GM21390 (cell line): ENCODE results near the gene DOCK7.
A peak's percentile ranks its signal among the peaks of the same experiment; 100 is the strongest.
"Not testable (repeated sequence)": the region's sequence is repeated elsewhere in the genome, so short reads cannot be mapped to it uniquely, and the experiment has no call there.

ENCODE experiments used
- ATAC-seq: cut with Tn5 transposase; IDR thresholded peaks from one replicate; pipeline ENCODE4 v1.9.1; 2021; ENCODE audit not compliant: unreplicated experiment

DOCK7 gene

DNA sequence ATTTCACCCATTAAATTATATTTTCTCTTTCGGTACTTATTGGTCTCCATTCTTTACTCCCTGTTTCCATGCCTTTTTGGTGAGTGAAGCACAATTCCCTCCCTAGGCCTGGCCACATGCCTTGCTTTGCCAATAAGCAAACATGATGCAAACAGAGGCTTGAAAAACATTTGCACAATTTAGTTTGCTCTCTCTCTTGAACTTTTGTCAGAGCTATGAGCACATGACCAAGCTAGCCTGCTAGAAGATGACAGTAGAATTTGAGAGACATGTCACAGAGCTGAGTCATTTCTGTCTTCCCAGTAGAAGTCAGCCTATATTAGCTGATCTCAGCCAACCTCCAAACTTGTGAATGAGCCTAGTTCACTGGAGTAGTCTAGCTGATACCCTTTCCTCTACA, 66.3 kb downstream of the DOCK7 start:
- ATAC-seq: peak; percentile 92

DNA sequence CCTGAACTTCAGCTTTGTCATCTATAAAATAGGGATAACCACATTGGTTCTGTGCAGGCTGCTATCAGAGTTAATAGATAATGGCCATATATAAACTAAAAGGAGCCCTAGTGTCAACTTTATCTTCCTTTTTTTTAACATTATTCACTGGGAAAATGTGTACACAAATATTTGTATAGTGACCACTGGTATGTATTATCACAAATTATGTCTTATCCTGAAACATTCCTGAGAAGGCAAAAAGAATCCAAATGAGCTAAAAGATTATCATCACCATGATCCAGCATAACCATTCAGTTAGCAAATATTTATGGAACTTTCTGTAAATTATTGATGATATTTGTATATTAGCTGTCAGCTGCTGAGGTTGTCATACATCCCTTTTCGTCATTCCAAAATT, 74.3 kb downstream of the DOCK7 start:
- no peak for ATAC-seq

DNA sequence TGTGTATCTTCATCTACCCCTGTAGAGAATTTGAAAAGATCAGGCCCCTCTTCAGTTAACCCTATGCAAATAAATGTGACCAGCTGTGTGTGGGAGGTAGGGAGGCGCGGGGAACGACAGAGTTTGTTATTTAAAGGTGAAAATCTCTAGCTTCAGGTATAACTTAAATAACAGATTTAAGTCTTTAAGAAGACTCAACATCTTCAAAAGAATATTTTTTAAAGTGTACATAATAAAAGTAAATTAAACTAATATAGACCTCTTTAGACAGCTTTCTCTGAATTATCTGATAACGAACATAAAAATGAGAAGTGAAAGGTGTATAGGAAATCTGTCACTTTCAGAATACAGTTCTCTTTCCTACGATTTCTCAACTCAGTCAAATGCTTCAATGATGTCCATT, 74.9 kb downstream of the DOCK7 start:
- peak; percentile 97 for ATAC-seq

DNA sequence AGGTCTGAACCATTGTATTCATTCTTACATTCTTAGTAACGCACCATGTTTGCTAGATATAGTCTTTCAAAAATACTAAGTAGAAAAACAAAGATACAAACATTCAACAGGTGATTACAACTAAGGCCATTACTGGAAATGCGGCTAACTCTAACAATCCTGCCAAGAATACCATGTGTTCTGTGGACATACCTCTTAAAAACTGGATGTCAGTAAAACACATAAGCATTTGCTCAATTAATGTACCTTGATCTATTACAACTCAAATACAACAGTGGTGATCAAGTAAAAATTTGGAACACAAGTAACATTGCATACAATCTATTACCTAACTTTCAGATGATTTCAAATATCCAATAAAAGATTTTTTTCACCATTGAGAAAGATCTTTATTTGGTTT, 75.4 kb downstream of the DOCK7 start:
- no peak for ATAC-seq

DNA sequence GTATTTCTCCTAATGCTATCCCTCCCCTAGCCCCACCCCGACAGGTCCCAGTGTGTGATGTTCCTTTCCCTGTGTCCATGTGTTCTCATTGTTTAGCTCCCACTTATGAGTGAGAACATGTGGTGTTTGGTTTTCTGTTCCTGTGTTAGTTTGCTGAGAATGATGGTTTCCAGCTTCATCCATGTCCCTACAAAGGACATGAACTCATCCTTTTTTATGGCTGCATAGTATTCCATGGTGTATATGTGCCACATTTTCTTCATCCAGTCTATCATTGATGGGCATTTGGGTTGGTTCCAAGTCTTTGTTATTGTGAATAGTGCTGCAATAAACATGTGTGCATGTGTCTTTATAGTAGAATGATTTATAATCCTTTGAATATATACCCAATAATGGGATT, 77.6 kb downstream of the DOCK7 start:
- not testable (repeated sequence) for ATAC-seq

DNA sequence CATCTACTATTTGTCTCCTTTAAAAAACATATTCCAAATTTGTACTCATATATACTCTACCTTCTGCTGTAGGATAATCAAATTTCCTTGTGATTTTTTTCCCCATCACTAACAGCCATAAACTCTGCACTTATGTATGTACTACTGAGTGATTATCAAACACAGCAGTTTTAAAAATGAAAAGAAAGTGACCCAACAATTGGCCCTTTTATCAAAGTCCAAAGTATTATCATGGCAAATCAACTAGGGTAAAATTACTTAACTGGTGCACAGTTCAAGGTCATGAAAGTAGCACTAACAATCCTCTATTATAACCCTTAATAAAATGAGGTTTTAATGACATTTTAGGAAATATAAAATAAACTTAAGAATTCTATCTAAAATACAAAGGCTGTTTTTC, 79.3 kb downstream of the DOCK7 start:
- ATAC-seq: no peak

DNA sequence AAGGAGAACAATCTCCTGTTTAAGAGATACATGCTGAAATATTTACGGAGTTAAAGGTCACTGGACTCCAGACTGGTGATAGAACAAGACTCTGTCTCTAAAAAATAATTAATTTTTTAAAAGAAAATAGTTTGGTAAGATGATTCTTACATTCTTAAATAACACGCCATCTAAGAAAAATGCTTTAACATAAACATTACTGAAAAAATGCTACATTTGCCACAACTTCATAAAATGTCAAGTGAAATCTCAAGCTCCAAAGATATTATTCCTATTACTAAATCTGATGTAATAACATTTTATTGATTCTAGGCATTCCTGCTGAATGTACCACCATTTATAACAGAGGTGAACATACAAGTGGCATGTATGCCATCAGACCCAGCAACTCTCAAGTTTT, 86.7 kb downstream of the DOCK7 start:
- no peak for ATAC-seq

DNA sequence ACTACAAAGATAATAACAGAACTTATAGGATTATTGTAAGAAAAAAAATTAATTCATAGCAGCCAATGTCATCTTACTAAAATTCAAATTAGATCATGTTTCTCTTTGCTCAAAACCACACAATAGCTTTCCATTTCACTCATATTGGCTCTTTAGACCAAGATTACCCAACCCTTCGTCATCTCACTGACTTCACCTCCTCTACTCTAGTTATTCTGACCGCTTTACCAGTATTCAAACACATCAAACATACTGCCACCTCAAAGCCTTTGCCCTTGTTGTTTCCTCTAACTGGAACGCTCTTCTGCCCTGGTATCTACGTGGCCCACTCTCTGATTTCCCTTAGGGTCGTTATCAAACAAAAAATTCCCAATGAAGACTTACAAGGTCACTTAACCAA, 89.1 kb downstream of the DOCK7 start:
- no peak for ATAC-seq

DNA sequence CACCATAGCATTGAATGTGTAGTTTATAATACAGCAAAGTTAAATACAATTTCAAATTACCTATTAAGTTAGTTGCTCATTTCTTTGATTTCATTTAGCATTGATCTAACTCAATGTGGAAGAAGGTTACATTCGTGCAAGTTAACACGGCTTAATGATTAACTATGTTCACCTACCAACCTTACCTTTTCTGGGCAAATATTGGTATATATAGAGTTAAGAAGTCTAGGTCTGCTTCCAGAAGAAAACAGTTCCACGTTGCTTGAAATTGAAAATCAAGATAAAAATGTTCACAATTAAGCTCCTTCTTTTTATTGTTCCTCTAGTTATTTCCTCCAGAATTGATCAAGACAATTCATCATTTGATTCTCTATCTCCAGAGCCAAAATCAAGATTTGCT, 90.9 kb downstream of the DOCK7 start, which contains the start of gene ANGPTL3:
TSS of gene ANGPTL3 (plus strand) at position 240 of the 400 bp plus-strand sequence. CDS start at position 287, 47 bp downstream.
- ATAC-seq: no peak

DNA sequence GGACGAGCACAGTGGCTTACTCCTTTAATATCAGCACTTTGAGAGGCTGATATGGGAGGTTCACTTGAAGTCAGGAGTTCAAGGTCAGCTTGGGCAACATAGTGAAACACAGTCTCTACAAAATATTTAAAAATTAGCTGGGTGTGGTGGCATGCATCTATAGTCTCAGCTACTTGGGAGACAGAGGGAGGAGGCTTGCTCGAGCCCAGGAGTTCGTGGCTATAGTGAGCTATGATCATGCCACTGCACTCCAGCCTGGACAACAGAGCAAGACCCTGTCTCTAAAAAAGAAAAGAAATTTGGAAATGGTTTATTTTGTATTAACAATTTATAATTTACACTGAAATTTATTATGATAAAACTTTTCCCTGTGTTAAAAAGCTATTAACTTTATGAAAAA, 92.5 kb downstream of the DOCK7 start:
- no peak for ATAC-seq

DNA sequence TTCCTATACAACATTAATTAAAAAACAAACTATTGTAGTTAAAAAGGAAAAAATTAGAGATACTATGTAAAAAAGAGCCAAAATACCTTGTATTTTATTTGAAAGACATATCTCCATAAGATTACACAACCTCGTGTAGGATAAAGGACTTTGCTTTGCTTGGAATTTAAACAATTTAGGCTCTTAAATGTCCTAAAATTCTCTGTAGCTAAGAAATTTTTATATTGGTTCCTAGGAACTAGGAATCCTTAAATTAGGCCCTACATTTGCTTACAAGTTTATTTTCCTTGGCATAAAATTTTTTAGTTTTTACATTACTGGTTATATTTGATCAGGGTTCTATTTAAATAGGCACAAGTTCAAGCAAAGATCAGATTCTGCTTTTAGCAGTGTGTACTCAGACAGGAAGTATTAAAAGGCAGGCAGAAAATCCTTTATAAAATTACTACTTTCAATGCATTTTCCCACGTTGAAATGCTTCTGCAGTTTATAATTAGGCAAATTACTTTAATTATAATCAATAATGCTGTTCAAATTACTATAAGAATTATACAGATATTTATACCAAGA, 94.3 kb downstream of the DOCK7 start:
- ATAC-seq: no peak

DNA sequence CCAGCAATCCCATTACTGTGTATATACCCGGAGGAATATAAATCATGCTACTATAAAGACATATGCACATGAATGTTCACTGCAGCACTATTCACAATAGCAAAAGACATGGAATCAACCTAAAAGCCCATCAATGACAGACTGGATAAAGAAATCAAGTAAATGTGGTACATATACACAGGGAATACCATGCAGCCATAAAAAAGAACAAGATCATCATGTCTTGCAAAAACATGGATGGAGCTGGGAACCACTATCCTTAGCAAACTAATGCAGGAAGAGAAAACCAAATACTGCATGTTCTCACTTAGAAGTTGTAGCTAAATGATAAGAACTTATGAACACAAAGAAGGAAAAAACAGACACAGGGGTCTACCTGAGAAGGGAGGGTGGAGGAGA, 97.2 kb downstream of the DOCK7 start:
- no peak for ATAC-seq

DNA sequence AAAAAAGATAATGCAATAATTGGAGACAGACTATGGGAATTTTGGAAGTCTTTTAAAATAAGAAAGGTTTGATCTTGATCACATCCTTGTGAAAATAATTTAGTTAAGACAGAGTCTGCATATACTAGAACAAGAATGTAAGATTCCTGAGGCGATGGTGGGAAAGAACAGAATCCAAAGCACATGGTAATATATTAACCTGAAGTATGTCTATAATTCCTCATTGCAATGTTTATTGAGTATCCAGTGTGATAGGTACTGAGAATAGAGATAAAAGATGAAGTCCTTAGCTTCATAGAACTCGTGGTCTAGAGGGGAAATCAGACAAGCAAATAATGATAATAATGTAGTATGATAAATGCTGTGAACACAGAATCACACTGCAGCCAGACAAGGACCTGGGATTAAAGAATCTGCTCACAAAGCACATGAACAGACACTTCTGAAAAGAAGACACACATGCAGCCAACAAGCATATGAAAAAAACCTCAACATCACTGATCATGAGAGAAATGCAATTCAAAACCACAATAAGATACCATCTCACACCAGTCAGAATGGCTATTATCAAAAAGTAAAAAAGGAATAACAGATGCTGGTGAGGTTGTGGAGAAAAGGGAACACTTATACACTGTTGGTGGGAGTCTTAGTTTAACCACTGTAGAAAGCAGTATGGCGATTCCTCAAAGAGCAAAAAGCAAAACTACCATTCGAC, 97.8 kb downstream of the DOCK7 start:
- no peak for ATAC-seq

DNA sequence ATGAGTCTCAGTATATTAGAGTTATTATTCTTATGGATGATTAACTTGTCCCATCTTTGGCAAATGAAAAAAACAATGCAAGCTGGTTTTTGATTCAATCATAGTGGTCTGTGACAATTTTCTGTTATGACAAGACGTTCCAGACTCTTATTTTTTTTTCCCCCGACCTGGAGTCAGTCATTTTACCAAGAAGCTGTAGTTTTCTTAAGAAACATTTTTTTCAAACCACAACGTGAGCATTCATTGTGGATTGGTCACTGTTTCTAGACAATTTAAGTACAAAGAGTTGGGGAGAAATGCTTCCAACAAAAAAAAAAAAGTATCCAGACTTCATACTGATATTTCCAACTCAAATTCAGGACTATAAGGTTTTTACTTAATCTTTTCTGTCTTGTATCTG, 98.9 kb downstream of the DOCK7 start:
- ATAC-seq: no peak

DNA sequence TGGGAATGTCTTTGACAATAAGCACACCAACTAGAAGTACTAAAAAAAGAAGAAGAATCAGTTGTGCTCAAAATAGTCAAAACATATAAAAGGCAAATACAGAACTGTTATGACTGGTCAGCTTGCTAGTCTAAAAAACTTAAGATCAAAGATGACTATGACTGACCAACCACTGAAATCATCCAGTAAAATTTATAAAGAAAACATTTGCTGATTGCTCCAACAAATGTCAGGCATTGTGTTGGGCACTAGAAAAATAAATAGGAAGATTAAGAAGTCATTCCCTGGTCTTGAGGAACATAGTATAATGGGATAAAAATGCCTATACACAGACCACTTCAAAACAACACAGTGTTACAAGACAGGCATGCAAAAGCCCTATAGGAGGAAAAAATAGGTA, 100.2 kb downstream of the DOCK7 start:
- ATAC-seq: no peak

DNA sequence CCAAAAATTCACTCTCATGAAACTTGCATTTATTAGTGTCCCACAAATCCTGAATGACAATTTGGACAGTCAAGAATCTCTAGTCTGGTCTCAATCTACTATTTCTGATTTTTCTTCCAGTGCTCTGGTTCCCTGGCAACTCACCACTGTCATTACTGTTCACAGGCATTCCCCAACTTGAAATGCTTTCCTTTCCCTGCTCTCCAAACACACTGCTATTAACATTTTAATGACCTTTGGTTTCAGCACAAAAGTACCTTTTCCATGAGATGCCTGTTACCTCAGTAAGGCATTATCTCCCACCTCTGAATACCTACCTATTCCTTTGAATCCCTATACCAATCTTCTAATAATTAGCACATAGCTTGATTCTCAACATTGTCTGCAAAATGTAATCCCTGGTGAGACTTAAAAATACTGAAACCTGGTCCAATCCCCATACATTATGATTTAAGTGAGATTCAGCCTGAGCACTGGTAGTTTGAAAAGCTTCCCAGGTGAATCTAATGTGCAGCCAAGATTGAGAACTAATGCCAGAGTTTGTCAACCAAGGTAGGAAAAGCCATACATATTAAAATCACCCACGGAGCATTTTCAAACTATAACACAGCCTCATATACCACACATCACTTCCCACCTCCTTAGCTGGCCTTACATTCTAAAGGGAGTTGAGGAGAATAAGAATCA, 102.6 kb downstream of the DOCK7 start:
- no peak for ATAC-seq

DNA sequence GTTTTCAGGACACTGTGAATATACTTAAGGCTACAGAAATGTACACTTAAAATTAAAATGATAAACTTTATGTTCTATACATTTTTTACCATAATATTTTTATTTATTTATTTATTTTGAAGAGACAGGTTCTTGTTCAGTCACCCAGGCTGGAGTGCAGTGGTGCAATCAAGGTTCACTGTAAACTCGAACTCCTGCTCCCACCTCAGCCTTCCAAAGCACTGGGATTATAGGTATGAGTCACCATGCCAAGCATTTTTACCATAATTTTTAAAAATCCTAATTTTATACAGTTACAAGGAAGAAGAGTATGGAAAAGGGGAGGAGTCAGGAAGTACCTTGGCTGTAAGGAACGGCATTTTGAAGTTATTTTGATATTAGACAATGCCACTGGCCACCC, 114.5 kb downstream of the DOCK7 start:
- ATAC-seq: no peak

DNA sequence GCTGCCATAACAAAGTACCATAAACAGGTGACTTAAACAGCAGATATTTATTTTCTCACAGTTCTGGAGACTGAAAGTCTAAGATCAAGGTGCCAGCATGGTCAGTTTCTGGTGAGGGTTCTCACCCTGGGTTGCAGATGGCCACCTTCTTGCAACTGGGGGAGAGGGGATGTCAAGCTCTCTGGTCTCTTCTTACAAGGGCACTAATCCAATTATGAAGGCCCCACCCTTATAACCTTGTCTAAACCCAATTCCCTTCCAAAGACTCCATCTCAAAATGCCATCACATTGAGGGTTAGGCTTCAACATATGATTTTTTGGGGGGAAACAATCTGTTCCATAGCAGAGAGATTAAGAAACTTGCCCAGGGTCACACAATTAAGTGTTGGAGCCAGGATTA, 115.7 kb downstream of the DOCK7 start:
- ATAC-seq: no peak

DNA sequence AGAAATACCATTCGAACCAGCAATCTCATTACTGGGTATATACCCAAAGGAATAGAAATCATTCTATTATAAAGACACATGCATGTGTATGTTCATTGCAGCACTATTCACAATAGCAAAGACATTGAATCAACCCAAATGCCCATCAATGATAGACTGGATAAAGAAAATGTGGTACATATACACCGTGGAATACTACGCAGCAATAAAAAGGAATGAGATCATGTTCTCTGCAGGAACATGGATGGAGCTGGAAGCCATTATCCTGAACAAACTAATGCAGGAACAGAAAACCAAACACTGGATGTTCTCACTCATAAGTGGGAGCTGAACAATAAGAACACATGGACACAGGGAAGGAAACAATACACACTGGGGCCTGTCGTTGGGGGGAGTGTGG, 116.7 kb downstream of the DOCK7 start:
- ATAC-seq: not testable (repeated sequence)

DNA sequence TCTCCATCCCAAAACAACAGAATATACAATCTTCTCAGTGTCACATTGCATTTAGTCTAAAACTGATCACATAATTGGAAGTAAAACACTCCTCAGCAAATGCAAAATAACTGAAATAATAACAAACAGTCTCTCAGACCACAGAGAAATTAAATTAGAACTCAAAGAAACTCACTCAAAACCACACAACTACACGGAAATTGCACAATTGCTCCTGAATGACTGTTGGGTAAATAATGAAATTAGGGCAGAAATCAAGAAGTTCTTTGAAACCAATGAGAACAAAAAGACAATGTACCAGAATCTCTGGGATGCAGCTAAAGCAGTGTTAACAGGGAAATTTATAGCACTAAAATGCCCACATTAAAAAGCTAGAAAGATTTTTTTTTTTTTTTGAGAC, 120.3 kb downstream of the DOCK7 start:
- ATAC-seq: not testable (repeated sequence)

DNA sequence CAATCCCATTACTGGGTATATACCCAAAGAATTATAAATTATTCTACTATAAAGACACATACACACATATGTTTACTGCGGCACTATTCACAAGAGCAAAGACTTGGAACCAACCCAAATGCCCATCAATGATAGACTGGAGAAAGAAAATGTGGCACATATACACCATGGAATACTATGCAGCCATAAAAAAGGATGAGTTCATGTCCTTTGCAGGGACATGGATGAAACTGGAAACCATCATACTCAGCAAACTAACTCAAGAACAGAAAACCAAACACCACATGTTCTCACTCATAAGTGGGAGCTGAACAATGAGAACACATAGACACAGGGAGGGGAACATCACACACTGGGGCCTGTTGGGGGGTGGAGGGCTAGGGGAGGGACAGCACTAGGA, 121.0 kb downstream of the DOCK7 start:
- not testable (repeated sequence) for ATAC-seq

DNA sequence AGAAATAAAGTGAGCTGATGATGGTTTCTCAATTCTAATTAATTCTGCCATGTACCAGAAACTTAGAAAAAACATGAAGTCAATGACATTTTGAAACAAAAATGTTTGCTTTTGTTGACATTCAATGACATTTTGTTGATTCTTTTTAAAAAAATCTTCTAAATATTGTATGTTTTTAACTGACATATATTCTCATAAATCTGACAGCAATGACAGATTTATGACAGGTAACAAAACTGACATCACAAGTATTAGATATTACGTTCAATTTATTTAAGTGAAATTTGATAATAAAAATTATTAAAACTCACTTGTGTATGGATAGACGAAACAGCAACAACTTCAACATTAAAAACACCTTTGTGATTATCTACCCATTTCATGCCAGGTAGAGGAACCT, 126.9 kb downstream of the DOCK7 start:
- ATAC-seq: no peak
